GM23338 (cell line): ENCODE measurements around the gene PNPLA1. TPM values are rescaled to one million over a fixed set of nuclear protein-coding genes. Genes with fewer than 3 reads are reported as not detected.

ENCODE experiments used
- ATAC-seq: fragments of 200-7000 bp; cut with Tn5 transposase; 3 replicates; pipeline ENCODE4 v1.9.1; 2020
- DNase-seq: peaks from one replicate; pipeline ENCODE4 v3.0.0-alpha.2; 2015; ENCODE audit warnings: low spot score
- H2AFZ ChIP-seq: fragments of 200-600 bp; sonication (generic); 2 replicates; pipeline ENCODE4 v1.8.0; 2016; ENCODE audit warnings: antibody characterized with exemption, mild to moderate bottlenecking, moderate library complexity
- H3F3A ChIP-seq: fragments of 200-600 bp; sonication (generic); replicated peaks from 2 replicates; pipeline ENCODE4 v1.8.0; 2017; ENCODE audit warnings: antibody characterized with exemption, mixed run types, low read depth
- H3K27ac ChIP-seq: fragments of 200-600 bp; sonication (generic); 2 replicates; pipeline ENCODE4 v1.6.1; 2016; ENCODE audit warnings: low read depth
- H3K27me3 ChIP-seq: fragments of 200-600 bp; sonication (generic); 2 replicates; pipeline ENCODE4 v1.8.0; 2016; ENCODE audit warnings: mild to moderate bottlenecking, mixed run types, moderate library complexity; ENCODE audit not compliant: insufficient read depth
- H3K36me3 ChIP-seq: fragments of 200-600 bp; sonication (generic); 2 replicates; pipeline ENCODE4 v1.8.0; 2016; ENCODE audit warnings: mild to moderate bottlenecking; ENCODE audit not compliant: insufficient read depth
- H3K4me1 ChIP-seq: fragments of 200-600 bp; sonication (generic); 2 replicates; pipeline ENCODE4 v1.8.0; 2016; ENCODE audit warnings: mild to moderate bottlenecking, moderate library complexity; ENCODE audit not compliant: insufficient read depth
- H3K4me2 ChIP-seq: fragments of 200-600 bp; sonication (generic); 2 replicates; pipeline ENCODE4 v1.7.1; 2017; ENCODE audit warnings: mixed run types
- H3K4me3 ChIP-seq: fragments of 200-600 bp; sonication (generic); 2 replicates; pipeline ENCODE4 v1.6.1; 2016; ENCODE audit warnings: mixed run types
- H3K79me2 ChIP-seq: fragments of 200-600 bp; sonication (generic); replicated peaks from 2 replicates; pipeline ENCODE4 v1.8.0; 2017; ENCODE audit warnings: mild to moderate bottlenecking; ENCODE audit not compliant: insufficient read depth
- H3K9me2 ChIP-seq: fragments of 200-600 bp; sonication (generic); 2 replicates; pipeline ENCODE4 v1.8.0; 2017; ENCODE audit not compliant: insufficient read depth
- H4K20me1 ChIP-seq: fragments of 200-600 bp; sonication (generic); replicated peaks from 2 replicates; pipeline ENCODE4 v1.8.0; 2017; ENCODE audit warnings: mild to moderate bottlenecking; ENCODE audit not compliant: insufficient read depth
- H3K27ac Mint-ChIP-seq: 2 replicates; pipeline ENCODE4 v1.8.0; 2020; ENCODE audit warnings: inconsistent platforms, mild to moderate bottlenecking, moderate library complexity, mixed read lengths
- H3K27me3 Mint-ChIP-seq: 3 replicates; pipeline ENCODE4 v1.8.0; 2022; ENCODE audit warnings: low read depth, mild to moderate bottlenecking, moderate library complexity, mixed read lengths, inconsistent platforms; ENCODE audit not compliant: insufficient read depth, poor library complexity
- H3K36me3 Mint-ChIP-seq: 3 replicates; pipeline ENCODE4 v1.8.0; 2021; ENCODE audit warnings: low read depth, mild to moderate bottlenecking, inconsistent platforms, moderate library complexity, mixed read lengths
- H3K4me1 Mint-ChIP-seq: 3 replicates; pipeline ENCODE4 v1.8.0; 2020; ENCODE audit warnings: mild to moderate bottlenecking, inconsistent platforms, mixed read lengths
- H3K4me3 Mint-ChIP-seq: 3 replicates; pipeline ENCODE4 v1.8.0; 2021; ENCODE audit warnings: moderate library complexity, mild to moderate bottlenecking, inconsistent platforms, mixed read lengths
- H3K9me3 Mint-ChIP-seq: 3 replicates; pipeline ENCODE4 v1.8.0; 2020; ENCODE audit warnings: moderate library complexity, mild to moderate bottlenecking, inconsistent platforms, mixed read lengths
- CREB1 ChIP-seq: fragments of 250-450 bp; sonication (Bioruptor Pico); IDR thresholded peaks from 2 replicates; pipeline ENCODE4 v1.5.0; 2020; ENCODE audit warnings: low read depth, mild to moderate bottlenecking, moderate library complexity
- EZH2 ChIP-seq: fragments of 200-600 bp; sonication (generic); IDR thresholded peaks from one replicate; pipeline ENCODE4 v1.8.0; 2017; ENCODE audit warnings: antibody characterized with exemption, mild to moderate bottlenecking, low read depth; ENCODE audit not compliant: unreplicated experiment
- EZH2phosphoT487 ChIP-seq: fragments of 200-600 bp; sonication (generic); IDR thresholded peaks from one replicate; pipeline ENCODE4 v1.8.1; 2018; ENCODE audit warnings: antibody characterized with exemption; ENCODE audit not compliant: unreplicated experiment
- JUNB ChIP-seq: IDR thresholded peaks from one replicate; pipeline ENCODE4 v1.6.1; 2016; ENCODE audit warnings: antibody characterized with exemption; ENCODE audit not compliant: unreplicated experiment
- NANOG ChIP-seq: IDR thresholded peaks from 2 replicates; pipeline ENCODE4 v1.6.1; 2016; ENCODE audit warnings: antibody characterized with exemption, borderline replicate concordance
- POLR2AphosphoS5 ChIP-seq: IDR thresholded peaks from 2 replicates; pipeline ENCODE4 v1.6.1; 2016; ENCODE audit warnings: antibody characterized with exemption, low read depth
- REST ChIP-seq: IDR thresholded peaks from one replicate; pipeline ENCODE4 v1.6.1; 2018; ENCODE audit warnings: antibody characterized with exemption; ENCODE audit not compliant: unreplicated experiment
- STAT1 ChIP-seq: IDR thresholded peaks from one replicate; pipeline ENCODE4 v1.6.1; 2016; ENCODE audit warnings: antibody characterized with exemption; ENCODE audit not compliant: unreplicated experiment
- ZNF114 ChIP-seq: fragments of 250-450 bp; sonication (Bioruptor Pico); IDR thresholded peaks from 2 replicates; pipeline ENCODE4 v1.5.0; 2020; ENCODE audit warnings: mild to moderate bottlenecking, moderate library complexity
- ZNF331 ChIP-seq: fragments of 250-450 bp; sonication (Bioruptor Pico); IDR thresholded peaks from 2 replicates; pipeline ENCODE4 v1.5.0; 2020; ENCODE audit warnings: low read depth, mild to moderate bottlenecking, moderate library complexity
- polyA plus RNA-seq: library from polyadenylated mRNA; unstranded; fragments of >200 nt; fragmentation: Nextera tagmentation; extraction: Ambion mirVana; gene quantifications from 2 replicates; pipeline ENCODE4 v1.2.1, GENCODE V29; 2016
- total RNA-seq: library from RNA; depleted of rRNA; stranded (reverse); fragments of >200 nt; shearing (Covaris generic); gene quantifications from 2 replicates; pipeline ENCODE4 v1.2.3, GENCODE V29; 2014
- TF ChIP-seq, protein P1 (sequence below): IDR thresholded peaks from 2 replicates; pipeline ENCODE4 v1.6.1; 2016; ENCODE audit warnings: antibody characterized with exemption
- TF ChIP-seq, protein P2 (sequence below), 2 experiments: fragments of 200-600 bp in 1 of 2; sonication (generic) in 1 of 2; conservative IDR thresholded peaks; 2 replicates each; pipeline versions ENCODE4 v1.5.1 to v1.6.1; 2016 to 2017; ENCODE audit warnings: antibody characterized with exemption in 2 of 2, low read depth in 2 of 2, mild to moderate bottlenecking in 2 of 2, moderate library complexity in 1 of 2
- TF ChIP-seq, protein P3 (sequence below): fragments of 250-450 bp; sonication (Bioruptor Pico); IDR thresholded peaks from 2 replicates; pipeline ENCODE4 v1.5.0; 2020; ENCODE audit warnings: mild to moderate bottlenecking, moderate library complexity

The PNPLA1 gene
- total and polyA plus RNA-seq, 2 experiments from 2014 or later = not detected

- TF ChIP-seq, protein P1, sequence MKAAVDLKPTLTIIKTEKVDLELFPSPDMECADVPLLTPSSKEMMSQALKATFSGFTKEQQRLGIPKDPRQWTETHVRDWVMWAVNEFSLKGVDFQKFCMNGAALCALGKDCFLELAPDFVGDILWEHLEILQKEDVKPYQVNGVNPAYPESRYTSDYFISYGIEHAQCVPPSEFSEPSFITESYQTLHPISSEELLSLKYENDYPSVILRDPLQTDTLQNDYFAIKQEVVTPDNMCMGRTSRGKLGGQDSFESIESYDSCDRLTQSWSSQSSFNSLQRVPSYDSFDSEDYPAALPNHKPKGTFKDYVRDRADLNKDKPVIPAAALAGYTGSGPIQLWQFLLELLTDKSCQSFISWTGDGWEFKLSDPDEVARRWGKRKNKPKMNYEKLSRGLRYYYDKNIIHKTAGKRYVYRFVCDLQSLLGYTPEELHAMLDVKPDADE = no peak
- TF ChIP-seq POLR2AphosphoS5 (no peak), REST (no peak), EZH2phosphoT487 (no peak), STAT1 (no peak), ZNF114 (CRISPR knock-in tag) (no peak), CREB1 (CRISPR knock-in tag) (no peak), NANOG (no peak), ZNF331 (CRISPR knock-in tag) (no peak), JUNB (no peak), EZH2 (no peak)
- TF ChIP-seq, protein P2, sequence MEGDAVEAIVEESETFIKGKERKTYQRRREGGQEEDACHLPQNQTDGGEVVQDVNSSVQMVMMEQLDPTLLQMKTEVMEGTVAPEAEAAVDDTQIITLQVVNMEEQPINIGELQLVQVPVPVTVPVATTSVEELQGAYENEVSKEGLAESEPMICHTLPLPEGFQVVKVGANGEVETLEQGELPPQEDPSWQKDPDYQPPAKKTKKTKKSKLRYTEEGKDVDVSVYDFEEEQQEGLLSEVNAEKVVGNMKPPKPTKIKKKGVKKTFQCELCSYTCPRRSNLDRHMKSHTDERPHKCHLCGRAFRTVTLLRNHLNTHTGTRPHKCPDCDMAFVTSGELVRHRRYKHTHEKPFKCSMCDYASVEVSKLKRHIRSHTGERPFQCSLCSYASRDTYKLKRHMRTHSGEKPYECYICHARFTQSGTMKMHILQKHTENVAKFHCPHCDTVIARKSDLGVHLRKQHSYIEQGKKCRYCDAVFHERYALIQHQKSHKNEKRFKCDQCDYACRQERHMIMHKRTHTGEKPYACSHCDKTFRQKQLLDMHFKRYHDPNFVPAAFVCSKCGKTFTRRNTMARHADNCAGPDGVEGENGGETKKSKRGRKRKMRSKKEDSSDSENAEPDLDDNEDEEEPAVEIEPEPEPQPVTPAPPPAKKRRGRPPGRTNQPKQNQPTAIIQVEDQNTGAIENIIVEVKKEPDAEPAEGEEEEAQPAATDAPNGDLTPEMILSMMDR (conservative IDR thresholded peaks at IDR 0.05; ENCODE audit: low read depth in 2 of 2) = no peak
- TF ChIP-seq, protein P3, sequence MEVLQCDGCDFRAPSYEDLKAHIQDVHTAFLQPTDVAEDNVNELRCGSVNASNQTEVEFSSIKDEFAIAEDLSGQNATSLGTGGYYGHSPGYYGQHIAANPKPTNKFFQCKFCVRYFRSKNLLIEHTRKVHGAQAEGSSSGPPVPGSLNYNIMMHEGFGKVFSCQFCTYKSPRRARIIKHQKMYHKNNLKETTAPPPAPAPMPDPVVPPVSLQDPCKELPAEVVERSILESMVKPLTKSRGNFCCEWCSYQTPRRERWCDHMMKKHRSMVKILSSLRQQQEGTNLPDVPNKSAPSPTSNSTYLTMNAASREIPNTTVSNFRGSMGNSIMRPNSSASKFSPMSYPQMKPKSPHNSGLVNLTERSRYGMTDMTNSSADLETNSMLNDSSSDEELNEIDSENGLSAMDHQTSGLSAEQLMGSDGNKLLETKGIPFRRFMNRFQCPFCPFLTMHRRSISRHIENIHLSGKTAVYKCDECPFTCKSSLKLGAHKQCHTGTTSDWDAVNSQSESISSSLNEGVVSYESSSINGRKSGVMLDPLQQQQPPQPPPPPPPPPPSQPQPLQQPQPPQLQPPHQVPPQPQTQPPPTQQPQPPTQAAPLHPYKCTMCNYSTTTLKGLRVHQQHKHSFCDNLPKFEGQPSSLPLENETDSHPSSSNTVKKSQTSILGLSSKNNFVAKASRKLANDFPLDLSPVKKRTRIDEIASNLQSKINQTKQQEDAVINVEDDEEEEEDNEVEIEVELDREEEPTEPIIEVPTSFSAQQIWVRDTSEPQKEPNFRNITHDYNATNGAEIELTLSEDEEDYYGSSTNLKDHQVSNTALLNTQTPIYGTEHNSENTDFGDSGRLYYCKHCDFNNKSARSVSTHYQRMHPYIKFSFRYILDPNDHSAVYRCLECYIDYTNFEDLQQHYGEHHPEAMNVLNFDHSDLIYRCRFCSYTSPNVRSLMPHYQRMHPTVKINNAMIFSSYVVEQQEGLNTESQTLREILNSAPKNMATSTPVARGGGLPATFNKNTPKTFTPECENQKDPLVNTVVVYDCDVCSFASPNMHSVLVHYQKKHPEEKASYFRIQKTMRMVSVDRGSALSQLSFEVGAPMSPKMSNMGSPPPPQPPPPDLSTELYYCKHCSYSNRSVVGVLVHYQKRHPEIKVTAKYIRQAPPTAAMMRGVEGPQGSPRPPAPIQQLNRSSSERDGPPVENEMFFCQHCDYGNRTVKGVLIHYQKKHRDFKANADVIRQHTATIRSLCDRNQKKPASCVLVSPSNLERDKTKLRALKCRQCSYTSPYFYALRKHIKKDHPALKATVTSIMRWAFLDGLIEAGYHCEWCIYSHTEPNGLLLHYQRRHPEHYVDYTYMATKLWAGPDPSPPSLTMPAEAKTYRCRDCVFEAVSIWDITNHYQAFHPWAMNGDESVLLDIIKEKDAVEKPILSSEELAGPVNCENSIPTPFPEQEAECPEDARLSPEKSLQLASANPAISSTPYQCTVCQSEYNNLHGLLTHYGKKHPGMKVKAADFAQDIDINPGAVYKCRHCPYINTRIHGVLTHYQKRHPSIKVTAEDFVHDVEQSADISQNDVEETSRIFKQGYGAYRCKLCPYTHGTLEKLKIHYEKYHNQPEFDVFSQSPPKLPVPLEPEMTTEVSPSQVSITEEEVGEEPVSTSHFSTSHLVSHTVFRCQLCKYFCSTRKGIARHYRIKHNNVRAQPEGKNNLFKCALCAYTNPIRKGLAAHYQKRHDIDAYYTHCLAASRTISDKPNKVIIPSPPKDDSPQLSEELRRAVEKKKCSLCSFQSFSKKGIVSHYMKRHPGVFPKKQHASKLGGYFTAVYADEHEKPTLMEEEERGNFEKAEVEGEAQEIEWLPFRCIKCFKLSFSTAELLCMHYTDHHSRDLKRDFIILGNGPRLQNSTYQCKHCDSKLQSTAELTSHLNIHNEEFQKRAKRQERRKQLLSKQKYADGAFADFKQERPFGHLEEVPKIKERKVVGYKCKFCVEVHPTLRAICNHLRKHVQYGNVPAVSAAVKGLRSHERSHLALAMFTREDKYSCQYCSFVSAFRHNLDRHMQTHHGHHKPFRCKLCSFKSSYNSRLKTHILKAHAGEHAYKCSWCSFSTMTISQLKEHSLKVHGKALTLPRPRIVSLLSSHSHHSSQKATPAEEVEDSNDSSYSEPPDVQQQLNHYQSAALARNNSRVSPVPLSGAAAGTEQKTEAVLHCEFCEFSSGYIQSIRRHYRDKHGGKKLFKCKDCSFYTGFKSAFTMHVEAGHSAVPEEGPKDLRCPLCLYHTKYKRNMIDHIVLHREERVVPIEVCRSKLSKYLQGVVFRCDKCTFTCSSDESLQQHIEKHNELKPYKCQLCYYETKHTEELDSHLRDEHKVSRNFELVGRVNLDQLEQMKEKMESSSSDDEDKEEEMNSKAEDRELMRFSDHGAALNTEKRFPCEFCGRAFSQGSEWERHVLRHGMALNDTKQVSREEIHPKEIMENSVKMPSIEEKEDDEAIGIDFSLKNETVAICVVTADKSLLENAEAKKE (CRISPR knock-in tag) = no peak
- Histone ChIP-seq H3F3A (no peaks in the 10 kb centered on the region), H2AFZ (no peak overlapping the region), H3K4me1 (no peaks in the 10 kb centered on the region), H3K27ac (no peak overlapping the region), H3K79me2 (no peaks in the 10 kb centered on the region), H4K20me1 (no peaks in the 10 kb centered on the region), H3K4me2 (no peak overlapping the region), H3K4me3 (no peak overlapping the region), H3K27me3 (no peaks in the 10 kb centered on the region), H3K36me3 (no peaks in the 10 kb centered on the region), H3K9me2 (no peaks in the 10 kb centered on the region)
- no peak overlapping the region for H3K27ac Mint-ChIP-seq
- ATAC-seq (no peak), DNase-seq (no peak)
- no peaks in the 10 kb centered on the region for H3K36me3 Mint-ChIP-seq
- no peaks in the 10 kb centered on the region; the same call in 1 of the 3 replicates for H3K9me3 Mint-ChIP-seq
- peaks cover 17% of the 10 kb centered on the region for H3K27me3 Mint-ChIP-seq
- H3K4me3 Mint-ChIP-seq = no peak overlapping the region
- H3K4me1 Mint-ChIP-seq = peaks cover 4% of the 10 kb centered on the region; the same call in 2 of the 3 replicates
These were observed 2.8 kb upstream of the PNPLA1 start for GRCh38 chr6:36266913-36267644.
